Neural progenitor cell (in vitro differentiated cells): Measurements from ENCODE around the gene LRRTM4.

Source experiments
- CTCF ChIP-seq: fragments of 200-600 bp; sonication (generic); IDR thresholded peaks from 2 replicates; pipeline ENCODE4 v1.5.1; 2017; ENCODE audit warnings: antibody characterized with exemption, mild to moderate bottlenecking
- EZH2 ChIP-seq: fragments of 200-600 bp; sonication (generic); IDR thresholded peaks from 2 replicates; pipeline ENCODE4 v1.6.1; 2017; ENCODE audit warnings: antibody characterized with exemption, mild to moderate bottlenecking, moderate library complexity
- EZH2phosphoT487 ChIP-seq: fragments of 200-600 bp; sonication (generic); IDR thresholded peaks from 2 replicates; pipeline ENCODE4 v1.6.1; 2017; ENCODE audit warnings: antibody characterized with exemption

- TF ChIP-seq EZH2 (no peak), CTCF (no peak), EZH2phosphoT487 (no peak)
These were observed 584.0 kb downstream of the LRRTM4 start for GRCh38 chr2:76938153-76938552.
